ENCODE measurements around the gene GAGE12J. TPM values are rescaled to one million over a fixed set of nuclear protein-coding genes. Genes with fewer than 3 reads are reported as not detected.

Gene GAGE12J
- total and polyA plus RNA-seq, 2 donors (not counting 3 experiments of a cell fraction or from before 2014, with no cell fraction given), result not detected

GRCh38 chrX:49273181-49273727 lies 48.6 kb upstream of the GAGE12J start:
- Histone ChIP-seq H3K4me3 (replicated peaks in 1 of 3; ENCODE audit: insufficient read depth in 1 of 3, low read depth in 1 of 3, low read length in 3 of 3) (no peak overlapping the region), H3K27me3 (ENCODE audit: control insufficient read depth in 2 of 2, insufficient read depth in 2 of 2, low read length in 2 of 2) (no peaks in the 10 kb centered on the region), H3K79me2 (ENCODE audit: control insufficient read depth, insufficient read depth, low read length) (peaks cover 17% of the 10 kb centered on the region), H3K27ac (ENCODE audit: insufficient read depth, low read depth, low read length) (no peak overlapping the region), H3K9me1 (replicated peaks; ENCODE audit: control insufficient read depth, extremely low read depth, insufficient read depth, low read length) (no peaks in the 10 kb centered on the region), H3K9ac (replicated peaks; ENCODE audit: extremely low read depth, insufficient read depth, low read length) (no peak overlapping the region), H3K9me3 (replicated peaks; ENCODE audit: control insufficient read depth, insufficient read depth, low read length) (no peaks in the 10 kb centered on the region), H2AFZ (ENCODE audit: low read depth, low read length) (no peak overlapping the region), H3K4me2 (ENCODE audit: insufficient read depth, low read length) (no peak overlapping the region), H3K4me1 (ENCODE audit: control insufficient read depth, extremely low read depth, insufficient read depth, low read length) (no peaks in the 10 kb centered on the region), H4K20me1 (replicated peaks; ENCODE audit: control insufficient read depth, extremely low read depth, insufficient read depth, low read length) (no peaks in the 10 kb centered on the region), H3K36me3 (ENCODE audit: control insufficient read depth in 2 of 2, extremely low read depth in 1 of 2, insufficient read depth in 2 of 2, low read length in 2 of 2) (no peaks in the 10 kb centered on the region)
- no peak for FAIRE-seq
- TF ChIP-seq MYC (IDR thresholded peaks at IDR 0.05; ENCODE audit: low read depth, low read length), result no peak
- TF ChIP-seq GATA2 (IDR thresholded peaks at IDR 0.05; ENCODE audit: insufficient read depth, insufficient read length, low read depth, low read length), result no peak
- TF ChIP-seq POLR2AphosphoS5 (IDR thresholded peaks at IDR 0.05; ENCODE audit: insufficient read depth, low read depth, low read length), result no peak
- TF ChIP-seq EZH2 (IDR thresholded peaks at IDR 0.05; ENCODE audit: borderline replicate concordance, low read depth, low read length, severe bottlenecking), result no peak
- TF ChIP-seq MAX (IDR thresholded peaks at IDR 0.05; ENCODE audit: insufficient read depth, insufficient read length), result no peak
- no peak for TF ChIP-seq CTCF (IDR thresholded peaks at IDR 0.05; ENCODE audit: extremely low read depth in 1 of 2, insufficient read depth in 1 of 2, low read depth in 1 of 2, low read length in 2 of 2)
- no peak for TF ChIP-seq FOS (IDR thresholded peaks at IDR 0.05; ENCODE audit: borderline replicate concordance, insufficient read depth, low read length)
- no peak for TF ChIP-seq JUN (IDR thresholded peaks at IDR 0.05; ENCODE audit: borderline replicate concordance, insufficient read depth, insufficient read length, low read depth)
- TF ChIP-seq POLR2A (IDR thresholded peaks at IDR 0.05; ENCODE audit: low read depth, low read length), result no peak
- intact Hi-C loops (cut with micrococcal nuclease), result no loop called here
- ChIA-PET CTCF (no interaction called here), POLR2A (no interaction called here)
- DNase-seq (ENCODE audit: low read depth, low spot score), result no peak
- BruUV-seq (replicated peaks), result no TSS peak
- dilution Hi-C loops (cut with MboI; ENCODE audit: extremely low pct_ligation_motif_present, low sequenced_read_pairs), result no loop called here

Data from endothelial cell of umbilical vein (primary cell).